Endothelial cell of hepatic sinusoid (primary cell): ENCODE results near the gene CTDNEP1.

Experiments
- in situ Hi-C: cut with HindIII; loops from 2 replicates; pipeline ENCODE4 v1.10.0; 2017; ENCODE audit warnings: low sequenced_read_pairs

CTDNEP1 gene

DNA sequence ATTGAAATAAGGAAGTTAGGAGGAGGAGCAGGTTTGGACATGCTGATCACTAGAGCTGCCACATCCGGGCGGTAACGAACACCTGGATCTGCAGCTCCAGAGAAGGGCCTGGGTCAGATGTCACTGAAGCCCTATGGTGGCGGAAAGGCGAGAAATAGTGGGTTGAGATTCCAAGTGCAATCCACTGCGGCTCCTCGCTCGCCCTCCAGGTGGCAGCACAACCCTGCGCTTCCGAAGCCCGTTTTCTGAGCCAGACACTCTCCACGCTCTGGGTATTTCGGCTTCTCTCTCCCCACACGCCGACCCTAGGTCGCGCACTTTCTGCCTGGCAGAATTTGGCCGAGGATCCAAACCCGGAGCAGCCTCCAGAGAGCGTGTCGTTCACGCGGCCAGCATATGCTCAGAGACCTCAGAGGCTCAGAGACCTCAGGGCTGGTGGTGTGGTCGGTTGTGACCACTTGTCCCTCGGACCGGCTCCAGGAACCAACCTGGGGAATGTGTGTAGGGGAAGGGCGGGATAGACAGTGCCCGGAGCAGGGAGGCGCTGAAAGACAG, 29.1 kb upstream of the CTDNEP1 start:
- in situ Hi-C loops: no loop called here

DNA sequence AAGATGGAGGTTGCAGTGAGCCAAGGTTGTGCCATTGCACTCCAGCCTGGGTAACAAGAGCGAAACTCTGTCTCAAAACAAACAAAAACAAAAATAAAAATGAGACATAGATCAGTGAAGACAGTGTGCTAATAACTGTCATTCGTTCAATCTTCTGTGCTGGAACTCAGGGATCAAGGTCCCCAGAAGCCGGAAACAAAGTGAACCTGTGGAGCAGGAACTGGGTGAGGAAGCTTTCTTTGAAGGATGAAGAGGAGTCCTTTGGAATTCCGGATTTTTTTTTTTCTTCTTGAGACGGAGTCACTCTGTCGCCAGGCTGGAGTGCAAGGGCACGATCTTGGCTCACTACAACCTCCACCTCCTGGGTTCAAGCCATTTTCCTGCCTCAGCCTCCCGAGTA, 27.9 kb upstream of the CTDNEP1 start:
- in situ Hi-C loops: no loop called here

DNA sequence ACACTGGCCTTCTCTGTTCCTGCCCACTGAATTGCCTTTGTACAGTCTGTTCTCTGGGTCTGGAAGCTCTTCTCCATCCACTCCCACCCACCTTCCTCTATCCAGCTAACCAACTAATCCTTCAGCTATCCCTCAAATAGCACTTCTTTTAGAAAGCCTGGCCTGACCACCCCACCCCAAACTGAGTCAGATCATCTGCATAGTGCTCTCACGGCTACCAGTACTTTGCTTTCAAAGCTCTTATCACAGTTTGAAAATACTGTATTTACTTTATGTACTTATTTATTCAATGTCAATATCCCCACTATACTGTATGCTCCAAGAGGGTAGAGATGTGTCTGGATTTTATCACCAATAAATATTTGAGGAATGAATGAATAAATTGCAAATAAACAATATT, 15.2 kb upstream of the CTDNEP1 start:
- in situ Hi-C loops: no loop called here

DNA sequence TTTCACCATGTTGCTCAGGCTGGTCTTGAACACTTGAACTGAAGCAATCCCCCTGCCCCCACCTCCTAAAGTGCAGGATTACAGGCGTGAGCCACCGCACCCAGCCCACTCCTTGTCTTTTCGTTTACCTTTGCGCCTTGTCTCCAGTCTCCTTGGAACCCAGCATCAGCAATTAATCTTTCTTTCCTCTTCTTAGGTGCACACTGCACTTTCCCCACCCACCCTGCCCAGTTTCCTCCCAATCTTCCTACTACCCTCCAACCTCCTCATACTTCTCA, 12.2 kb upstream of the CTDNEP1 start:
- in situ Hi-C loops: no loop called here

DNA sequence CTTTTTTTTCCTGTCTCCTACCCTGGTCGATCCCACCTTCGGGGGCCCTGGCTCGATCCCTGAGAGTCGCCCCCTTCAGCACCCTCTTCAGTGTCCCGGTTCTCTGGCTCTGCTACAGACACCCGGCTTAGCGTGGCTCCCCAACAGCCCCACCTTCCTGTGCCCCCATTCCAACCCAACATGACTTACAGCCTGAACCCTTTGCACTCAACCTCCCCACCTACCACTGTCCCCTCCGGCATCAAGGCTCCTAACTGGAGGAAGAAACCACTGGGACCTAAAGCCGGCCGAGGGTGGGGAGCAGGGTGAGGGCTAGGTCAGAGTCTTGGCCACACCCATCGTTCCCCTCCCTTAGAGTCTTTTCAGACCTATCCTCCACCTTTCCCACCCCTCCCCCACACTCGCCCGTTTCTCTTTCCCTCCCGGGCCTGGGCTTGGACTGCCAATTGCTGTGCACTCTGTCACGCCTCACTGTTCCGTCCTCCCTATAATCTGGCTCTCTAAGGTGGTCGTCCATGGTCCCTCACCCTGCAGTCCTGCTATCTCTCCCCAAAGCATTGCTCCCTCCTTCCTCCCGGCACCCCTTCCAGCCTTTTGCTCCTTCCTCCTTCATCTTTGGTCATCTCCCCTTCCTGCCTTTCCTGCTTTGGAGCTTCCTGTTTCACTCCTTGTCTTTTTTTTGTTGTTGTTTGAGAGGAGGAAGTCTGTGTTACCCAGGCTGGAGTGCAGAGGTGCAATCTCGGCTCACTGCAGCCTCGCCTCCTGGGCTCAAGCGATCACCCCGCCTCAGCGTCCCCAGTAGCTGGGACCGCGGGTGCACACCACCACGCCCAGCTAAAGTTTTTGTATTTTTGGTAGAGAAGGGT, 11.6 kb upstream of the CTDNEP1 start:
- in situ Hi-C loops: no loop called here

DNA sequence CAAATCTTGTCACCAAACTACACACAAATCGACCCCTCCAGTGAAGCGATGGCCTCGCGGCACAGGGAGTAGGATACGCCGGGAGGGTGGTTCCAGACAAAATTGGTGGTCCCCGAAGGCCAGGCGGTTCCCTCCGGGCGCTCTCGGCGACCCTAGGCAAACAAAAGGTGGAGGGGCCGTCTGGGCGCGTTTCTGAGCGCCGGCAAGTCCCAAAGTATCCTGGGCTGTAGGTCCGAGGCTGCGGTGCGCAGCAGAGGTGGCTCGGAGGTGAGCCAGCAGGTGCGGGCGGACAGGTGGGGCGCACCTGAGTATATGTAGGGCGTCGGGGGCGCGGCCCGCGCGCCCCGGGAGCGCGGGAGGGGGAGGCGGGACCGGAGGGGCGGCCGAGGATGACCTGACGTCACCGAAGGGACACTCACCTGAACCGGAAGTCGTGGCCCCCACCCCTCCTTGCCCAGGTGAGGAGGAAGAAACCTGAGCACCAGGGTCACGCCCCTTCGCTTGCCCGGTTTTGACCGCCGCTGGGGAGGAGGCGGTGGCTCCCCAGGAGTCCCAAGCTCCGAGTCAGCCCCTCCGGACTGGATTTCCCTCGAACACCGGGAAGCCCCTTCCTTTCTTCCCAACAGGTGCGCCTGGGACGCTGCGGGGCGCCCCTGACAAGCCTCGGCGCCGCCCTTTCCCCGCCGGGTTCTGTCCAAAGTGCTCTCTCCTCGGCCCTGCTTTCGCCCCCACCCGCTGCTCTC, 10.8 kb upstream of the CTDNEP1 start, which contains the start of gene CLDN7:
CLDN7 (minus strand) TSS at position 287 of the 743 bp plus-strand sequence. CDS start 435 bp downstream, outside the sequence.
- in situ Hi-C loops: no loop called here

DNA sequence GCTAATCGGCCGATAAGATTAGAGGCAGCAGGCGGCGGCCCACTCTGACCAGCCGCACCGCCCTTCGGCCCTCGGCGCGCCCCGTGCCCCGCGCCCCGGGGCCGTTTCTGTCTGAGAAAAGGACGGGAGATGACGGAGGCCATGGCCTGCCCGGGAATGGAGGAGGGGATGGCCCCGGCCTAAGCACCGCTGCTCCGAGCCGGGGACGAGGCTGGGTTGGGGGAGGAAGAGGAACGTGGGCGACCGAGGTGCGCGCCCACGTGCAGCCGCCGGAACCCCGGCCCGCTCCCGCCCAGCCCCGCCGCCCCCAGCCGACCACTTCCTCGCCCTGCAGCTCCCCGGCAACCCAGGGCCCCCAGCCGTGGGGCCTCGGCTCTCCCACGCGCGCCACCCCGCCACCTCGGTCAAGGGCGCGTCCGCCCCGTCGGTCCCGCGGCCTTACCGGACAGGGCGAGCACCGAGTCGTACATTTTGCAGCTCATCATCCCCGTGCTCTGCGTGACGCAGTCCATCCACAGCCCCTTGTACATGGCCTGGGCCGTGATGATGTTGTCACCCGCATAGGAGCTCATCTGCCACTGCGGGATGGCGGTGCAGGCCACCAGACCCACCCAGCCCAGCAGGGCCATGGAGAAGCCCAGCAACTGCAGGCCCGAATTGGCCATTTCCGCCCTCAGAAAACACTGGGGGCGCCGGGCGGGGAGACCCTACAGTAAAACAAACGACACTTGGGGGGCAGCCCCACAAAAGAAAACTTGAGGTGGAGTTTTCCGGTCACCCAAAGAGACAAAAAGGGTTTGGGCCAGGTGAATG, 10.1 kb upstream of the CTDNEP1 start:
- in situ Hi-C loops: no loop called here

DNA sequence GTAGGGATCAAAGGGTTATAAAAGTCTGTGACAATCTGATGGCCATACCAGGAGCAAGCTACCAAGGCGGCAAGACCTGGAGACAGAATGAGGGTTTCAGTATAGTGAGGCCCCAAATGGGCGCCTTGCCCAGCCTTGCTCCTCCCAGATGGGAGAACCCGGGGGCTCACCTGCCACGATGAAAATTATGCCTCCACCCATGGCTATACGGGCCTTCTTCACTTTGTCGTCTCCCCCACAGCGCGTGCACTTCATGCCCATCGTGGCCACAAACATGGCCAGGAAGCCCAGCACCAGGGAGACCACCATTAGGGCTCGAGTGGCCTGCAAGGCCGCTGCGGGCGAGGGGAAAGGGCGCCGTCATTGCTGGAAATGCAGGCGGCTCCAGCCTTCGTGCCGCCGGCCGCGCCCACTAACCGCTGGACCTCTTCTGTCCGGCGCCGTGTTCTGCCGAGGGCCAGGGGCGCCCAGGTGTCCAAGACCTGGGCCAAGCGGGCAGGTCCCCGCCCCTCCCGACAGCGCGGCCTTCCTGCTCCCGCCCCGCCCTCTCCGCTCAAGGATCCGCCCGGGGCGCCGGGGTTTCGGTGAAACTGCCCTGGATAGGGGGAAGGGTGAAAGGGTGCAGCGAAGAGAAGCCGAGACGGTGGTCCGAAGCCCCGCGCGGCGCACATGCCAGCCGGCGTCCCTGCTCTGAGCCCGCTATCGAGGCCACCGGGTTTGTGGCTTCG, 9.3 kb upstream of the CTDNEP1 start:
- in situ Hi-C loops: no loop called here

DNA sequence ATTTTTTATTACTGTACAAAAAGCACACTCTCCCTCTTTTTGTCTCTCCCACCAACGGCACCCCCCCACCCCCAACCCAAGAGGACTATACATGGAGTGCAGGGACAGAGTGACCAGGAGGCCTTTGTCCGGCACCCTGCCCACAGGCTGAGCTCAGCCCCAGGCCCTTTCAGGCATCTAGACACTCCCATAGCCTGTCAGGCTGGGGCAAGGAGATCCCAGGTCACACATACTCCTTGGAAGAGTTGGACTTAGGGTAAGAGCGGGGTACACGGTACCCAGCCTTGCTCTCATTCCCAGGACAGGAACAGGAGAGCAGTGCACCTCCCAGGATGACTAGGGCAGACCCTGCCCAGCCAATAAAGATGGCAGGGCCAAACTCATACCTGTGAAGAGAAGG, 8.6 kb upstream of the CTDNEP1 start:
- in situ Hi-C loops: no loop called here

DNA sequence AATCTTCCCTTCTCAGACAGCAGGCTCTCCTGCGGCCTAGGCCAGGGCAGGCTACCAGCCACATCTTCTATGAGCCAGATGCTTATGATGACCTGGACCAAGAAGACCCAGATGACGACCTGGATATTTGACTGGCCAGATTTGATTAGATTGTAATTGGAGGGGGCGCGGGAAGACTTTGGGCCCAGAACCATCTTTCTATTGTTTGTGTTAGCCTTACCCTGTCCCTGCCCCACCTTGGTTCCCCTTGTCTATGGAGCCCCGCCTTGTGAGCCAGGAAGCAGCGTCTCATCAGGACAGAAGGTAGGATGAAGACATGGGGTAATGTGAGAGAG, 8.0 kb upstream of the CTDNEP1 start:
- in situ Hi-C loops: no loop called here

DNA sequence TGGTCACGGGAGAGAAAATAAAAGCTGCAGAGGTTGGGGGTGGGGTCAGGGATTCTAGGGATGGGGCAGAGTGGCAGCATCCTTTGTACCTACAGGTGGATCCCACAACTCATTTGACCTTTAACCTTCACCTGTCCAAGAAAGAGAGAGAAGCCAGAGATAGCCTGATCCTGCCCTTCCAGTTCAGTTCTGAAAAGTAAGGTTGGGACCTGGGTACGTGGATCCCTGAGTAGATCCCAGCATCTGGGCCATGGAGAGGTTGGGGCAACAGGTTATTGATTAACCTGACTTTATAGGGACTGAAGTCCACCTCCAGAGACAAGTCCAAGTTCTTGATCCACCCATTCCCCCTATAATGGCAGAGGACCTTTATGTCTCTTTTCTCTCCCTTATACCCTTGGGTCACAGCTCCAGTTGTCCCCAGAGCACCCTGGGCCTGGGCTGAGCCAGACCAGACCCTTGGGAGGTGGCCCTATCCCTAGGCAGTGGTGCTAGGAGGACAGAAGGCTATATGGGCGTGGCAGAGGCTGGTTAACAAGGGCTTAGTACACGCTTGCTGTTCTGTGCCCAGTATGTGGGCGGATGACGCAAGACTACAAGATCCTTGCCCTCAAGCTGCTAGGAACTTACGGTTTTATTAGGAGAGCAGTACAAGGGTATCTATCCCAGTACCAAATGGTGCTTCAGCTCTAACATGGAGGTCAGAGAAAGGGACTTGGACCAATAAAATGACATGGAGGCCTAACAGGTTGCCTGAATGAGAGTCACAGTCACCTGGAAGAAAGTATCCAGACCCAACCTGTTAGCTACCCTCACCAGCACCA, 7.4 kb upstream of the CTDNEP1 start:
- in situ Hi-C loops: no loop called here

DNA sequence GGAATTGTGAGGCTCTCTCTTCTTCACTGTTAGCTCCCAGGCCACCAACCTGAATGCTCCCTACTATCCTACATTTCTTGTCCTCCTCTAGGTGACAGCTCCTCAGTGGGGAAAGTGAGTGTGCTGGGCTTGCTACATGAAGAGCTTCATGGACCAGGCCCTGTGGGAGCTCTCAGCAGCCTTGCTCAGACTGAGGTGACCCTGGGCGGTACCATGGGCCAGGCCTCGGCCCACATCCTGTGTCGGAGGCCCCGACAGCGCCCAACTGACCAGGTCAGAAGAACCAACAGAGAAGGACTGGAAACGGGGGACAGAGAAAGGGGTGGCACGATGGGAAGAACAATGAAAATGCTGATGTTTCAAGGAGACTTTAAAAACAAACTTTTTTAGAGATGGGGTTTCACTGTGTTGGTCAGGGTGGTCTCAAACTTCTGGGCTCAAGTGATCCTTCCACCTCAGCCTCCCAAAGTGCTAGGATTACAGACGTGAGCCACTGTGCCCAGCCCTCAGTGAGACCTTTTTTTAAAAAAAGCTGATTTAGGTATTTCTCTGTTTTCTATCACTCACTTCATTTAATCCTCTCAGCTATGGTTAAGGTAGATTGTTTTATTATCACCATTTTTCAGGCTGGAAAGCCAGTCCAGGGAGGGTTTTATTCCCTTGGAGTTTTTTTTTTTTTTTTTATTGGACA, 5.4 kb upstream of the CTDNEP1 start:
- in situ Hi-C loops: no loop called here

DNA sequence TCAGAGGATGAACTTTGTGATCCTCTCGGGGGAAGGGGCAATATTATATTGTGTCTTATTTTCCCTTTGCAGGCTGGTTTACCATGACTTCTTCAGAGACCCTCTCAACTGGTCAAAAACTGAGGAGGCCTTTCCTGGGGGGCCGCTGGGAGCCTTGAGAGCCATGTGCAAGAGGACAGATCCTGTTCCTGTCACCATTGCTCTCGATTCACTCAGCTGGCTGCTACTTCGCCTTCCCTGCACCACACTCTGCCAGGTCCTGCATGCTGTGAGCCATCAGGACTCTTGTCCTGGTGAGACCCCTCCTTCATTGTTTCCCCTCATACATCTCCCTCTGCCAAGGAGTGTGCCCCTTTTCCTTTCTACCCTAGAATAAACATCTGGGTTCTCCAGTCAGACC, 3.0 kb upstream of the CTDNEP1 start:
- in situ Hi-C loops: no loop called here

DNA sequence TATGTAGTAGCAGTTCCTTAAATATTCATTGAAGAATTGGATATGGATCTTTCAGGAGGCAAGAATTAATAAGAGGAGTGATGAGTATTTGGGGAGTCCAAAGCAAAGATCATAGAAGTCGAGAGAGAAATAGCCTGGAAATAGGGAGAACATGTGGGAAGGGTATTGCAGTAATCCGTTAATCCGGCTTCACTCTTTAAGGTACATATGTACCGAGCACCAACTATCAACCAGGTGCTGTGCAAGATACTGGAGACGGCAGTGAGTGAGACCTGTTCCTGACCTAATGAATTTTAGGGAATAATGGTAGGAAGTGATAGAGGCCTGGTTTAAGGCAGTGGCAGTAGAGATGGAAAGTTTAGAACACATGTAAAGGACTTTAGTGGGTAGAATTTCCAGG, 1.5 kb upstream of the CTDNEP1 start:
- in situ Hi-C loops: no loop called here

DNA sequence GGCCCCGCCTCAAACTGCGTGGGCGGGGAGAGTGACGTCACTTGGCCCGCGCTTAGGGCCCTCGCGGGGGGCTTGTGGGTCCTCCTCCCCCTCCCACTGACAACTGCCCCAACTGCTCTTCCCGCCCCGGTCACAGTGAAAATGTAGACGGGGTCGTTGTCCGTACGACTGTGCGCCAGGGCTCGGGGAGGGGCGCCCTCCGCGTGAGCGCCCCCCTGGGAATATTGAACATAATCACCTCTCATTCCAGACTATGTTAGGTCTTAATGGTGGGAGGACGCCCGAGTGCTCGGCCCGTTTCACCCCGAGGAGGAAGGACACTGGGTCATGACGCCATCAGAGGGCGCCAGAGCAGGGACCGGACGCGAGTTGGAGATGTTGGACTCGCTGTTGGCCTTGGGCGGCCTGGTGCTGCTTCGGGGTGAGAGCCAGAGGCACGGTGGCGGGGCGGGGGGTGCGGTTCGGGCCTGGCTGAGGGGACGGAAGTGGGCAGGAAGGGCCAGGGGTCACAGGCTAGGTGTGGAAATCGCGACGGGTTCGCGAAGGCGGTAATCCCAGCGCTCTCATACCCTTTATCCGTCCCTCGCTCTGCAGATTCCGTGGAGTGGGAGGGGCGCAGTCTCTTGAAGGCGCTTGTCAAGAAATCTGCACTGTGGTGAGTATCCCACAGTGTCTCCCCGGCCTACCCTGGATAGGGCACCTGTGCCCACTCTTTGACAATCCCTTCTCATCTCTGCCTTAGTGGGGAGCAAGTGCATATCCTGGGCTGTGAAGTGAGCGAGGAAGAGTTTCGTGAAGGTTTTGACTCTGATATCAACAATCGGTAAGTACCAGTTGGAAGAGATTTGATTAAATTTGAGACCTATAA, 876 bp upstream of the CTDNEP1 start, which contains the start of gene ELP5:
ELP5 (plus strand) TSS at position 40 of the 868 bp plus-strand sequence; CDS start at position 376, 336 bp downstream.
- in situ Hi-C loops: no loop called here

DNA sequence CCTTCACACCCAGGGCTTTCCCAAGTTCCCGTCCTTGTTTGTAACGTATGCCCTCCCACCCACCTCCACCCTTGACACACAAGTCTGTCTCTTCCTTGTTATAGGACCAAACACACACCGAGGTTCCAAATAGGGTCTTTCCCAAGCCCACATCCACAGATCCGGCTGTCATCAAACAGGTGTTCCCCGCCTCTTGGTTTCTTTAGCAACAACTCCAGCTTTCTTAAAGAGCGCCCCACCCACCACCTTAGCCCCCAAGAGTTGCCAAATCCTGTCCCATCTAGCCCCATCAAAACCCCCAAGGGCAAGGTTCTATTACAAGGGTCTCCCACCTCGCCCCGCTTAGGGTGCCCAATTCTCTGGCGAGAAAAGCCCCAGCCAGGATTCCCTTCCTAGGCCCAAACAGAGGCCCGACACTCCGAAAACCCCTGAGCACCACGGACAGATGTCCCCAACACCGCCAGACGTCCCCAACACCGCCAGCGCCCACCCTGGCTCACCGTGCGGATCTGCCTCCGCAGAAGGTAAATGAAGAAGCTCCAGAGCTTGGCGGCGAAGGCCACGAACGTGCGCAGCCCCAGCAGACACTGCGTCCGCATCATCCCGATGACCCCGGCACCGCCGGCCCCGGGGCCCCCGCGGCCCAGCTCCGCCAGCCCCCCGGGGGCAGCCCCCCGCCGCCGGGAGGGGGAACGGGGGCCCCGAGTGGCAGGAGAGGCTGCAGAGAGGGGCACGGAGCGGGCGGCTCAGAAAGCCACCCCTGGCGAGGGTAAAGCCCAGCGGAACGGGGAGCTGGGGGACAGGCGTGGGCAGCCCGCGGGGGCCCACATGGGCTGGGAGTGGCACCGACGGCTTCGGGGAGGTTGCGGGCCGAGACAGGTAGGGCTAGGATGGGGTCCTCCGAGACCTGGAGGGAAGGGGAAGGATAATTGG, 573 bp downstream of the CTDNEP1 start:
- in situ Hi-C loops: no loop called here

DNA sequence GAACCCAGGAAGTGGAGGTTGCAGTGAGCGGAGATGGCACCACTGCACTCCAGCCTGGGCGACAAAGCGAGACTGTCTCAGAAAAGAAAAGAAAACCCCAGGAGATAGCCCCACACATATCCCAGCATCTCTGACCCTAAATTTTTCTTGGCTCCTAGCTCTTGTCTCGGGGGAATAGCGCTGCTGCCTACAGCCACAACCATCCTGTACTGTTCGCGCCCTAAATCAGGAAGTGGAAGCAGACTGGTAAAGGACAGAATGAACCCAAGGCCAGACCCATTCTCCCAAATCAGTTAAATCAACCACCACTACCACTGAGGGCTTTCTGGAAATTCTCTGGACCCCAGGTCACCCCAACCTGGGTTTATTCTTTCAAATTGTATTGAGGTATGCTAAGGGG, 1.7 kb downstream of the CTDNEP1 start:
- in situ Hi-C loops: no loop called here
